Stomach (tissue), 4 donors: ENCODE data around the gene TFEC.

Source experiments
- POLR2A ChIP-seq, 4 donors: fragments of 450-650 bp; IDR thresholded peaks; one replicate each; pipeline ENCODE4 v1.6.1; 2016; ENCODE audit warnings: antibody characterized with exemption in 4 of 4, control low read depth in 2 of 4, mild to moderate bottlenecking in 1 of 4, moderate library complexity in 1 of 4
- TF ChIP-seq, protein P1 (sequence below), 7 experiments: fragments of 450-650 bp in 4 of 7; fragments of 200-600 bp in 3 of 7; sonication (generic) in 3 of 7; IDR thresholded peaks; one replicate each; pipeline ENCODE4 v1.5.1; 2016 to 2019; ENCODE audit warnings: antibody characterized with exemption in 7 of 7, control low read depth in 2 of 7, mild to moderate bottlenecking in 1 of 7

DNA sequence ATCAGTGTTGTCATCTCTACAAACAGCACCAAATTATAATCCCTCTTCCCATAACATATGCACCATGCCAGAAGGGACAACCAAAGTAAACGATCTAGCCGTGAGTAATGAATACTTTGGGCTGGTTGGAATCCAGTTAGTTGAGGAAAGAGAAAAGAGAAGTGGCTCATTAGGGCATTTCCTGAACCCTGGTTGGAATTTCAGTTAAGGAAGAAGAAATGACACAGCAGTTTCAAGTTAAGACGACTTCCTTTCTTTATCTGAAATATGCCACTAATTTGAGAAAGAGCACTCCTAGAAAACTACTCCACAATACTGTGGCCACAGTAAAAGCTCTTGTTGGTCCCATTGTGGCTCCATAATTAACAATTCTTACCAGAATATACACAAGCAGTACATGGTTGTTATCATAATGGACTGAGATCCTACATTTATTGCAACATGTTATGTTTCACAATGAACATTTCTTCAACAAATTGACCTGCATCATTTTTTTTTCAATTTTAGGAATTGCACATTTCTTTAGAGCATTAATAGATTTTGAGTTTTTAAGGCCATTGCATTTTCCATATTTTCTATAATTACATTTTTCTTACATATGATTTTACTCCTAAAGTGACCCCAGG lies at the start of gene TFEC:
- TF ChIP-seq, protein P1, sequence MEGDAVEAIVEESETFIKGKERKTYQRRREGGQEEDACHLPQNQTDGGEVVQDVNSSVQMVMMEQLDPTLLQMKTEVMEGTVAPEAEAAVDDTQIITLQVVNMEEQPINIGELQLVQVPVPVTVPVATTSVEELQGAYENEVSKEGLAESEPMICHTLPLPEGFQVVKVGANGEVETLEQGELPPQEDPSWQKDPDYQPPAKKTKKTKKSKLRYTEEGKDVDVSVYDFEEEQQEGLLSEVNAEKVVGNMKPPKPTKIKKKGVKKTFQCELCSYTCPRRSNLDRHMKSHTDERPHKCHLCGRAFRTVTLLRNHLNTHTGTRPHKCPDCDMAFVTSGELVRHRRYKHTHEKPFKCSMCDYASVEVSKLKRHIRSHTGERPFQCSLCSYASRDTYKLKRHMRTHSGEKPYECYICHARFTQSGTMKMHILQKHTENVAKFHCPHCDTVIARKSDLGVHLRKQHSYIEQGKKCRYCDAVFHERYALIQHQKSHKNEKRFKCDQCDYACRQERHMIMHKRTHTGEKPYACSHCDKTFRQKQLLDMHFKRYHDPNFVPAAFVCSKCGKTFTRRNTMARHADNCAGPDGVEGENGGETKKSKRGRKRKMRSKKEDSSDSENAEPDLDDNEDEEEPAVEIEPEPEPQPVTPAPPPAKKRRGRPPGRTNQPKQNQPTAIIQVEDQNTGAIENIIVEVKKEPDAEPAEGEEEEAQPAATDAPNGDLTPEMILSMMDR (IDR thresholded peaks at IDR 0.05), result no peak
- no peak for TF ChIP-seq POLR2A (IDR thresholded peaks at IDR 0.05)
